K562 (cell line): ENCODE results near the gene GTF3C6. TPM values are rescaled to one million over a fixed set of nuclear protein-coding genes. Genes with fewer than 3 reads are reported as not detected.

Experiments used
- ATF1 ChIP-seq, 2 experiments: fragments of 450-650 bp in 1 of 2; IDR thresholded peaks; 2 replicates each; pipeline ENCODE4 v1.6.1; 2016; ENCODE audit warnings: missing compliant biosample characterization in 1 of 2, missing genetic modification characterization in 1 of 2
- CBFB ChIP-seq: sonication (generic); formaldehyde crosslinking; IDR thresholded peaks from 2 replicates; pipeline ENCODE4 v1.4.0; 2020; ENCODE audit warnings: mild to moderate bottlenecking, missing genetic modification reagents
- CHD1 ChIP-seq: fragments of 200-600 bp; sonication (generic); IDR thresholded peaks from one replicate; pipeline ENCODE4 v1.6.1; 2012; ENCODE audit warnings: mild to moderate bottlenecking, moderate library complexity, low read length, inconsistent platforms
- E2F3 ChIP-seq: fragments of 250-450 bp; sonication (Bioruptor Pico); IDR thresholded peaks from 2 replicates; pipeline ENCODE4 v1.4.0; 2020; ENCODE audit warnings: mild to moderate bottlenecking
- GMEB1 ChIP-seq: fragments of 250-450 bp; sonication (Bioruptor Pico); IDR thresholded peaks from 2 replicates; pipeline ENCODE4 v1.4.0; 2020; ENCODE audit warnings: mild to moderate bottlenecking
- HOXB6 ChIP-seq: fragments of 250-450 bp; sonication (Bioruptor Pico); IDR thresholded peaks from 2 replicates; pipeline ENCODE4 v1.5.1; 2022; ENCODE audit warnings: mild to moderate bottlenecking, borderline replicate concordance
- IFI16 ChIP-seq: fragments of 250-450 bp; sonication (Bioruptor Pico); IDR thresholded peaks from 2 replicates; pipeline ENCODE4 v2.1.2; 2022; ENCODE audit warnings: mild to moderate bottlenecking, inconsistent platforms
- MIER1 ChIP-seq: fragments of 450-650 bp; IDR thresholded peaks from 2 replicates; pipeline ENCODE4 v1.6.1; 2016; ENCODE audit warnings: antibody characterized with exemption, mild to moderate bottlenecking, low read depth
- NFRKB ChIP-seq: fragments of 450-650 bp; IDR thresholded peaks from 2 replicates; pipeline ENCODE4 v1.6.1; 2016; ENCODE audit warnings: low read depth
- NKRF ChIP-seq: fragments of 450-650 bp; IDR thresholded peaks from 2 replicates; pipeline ENCODE4 v1.6.1; 2016; ENCODE audit warnings: borderline replicate concordance
- SIN3A ChIP-seq, 2 experiments: fragments of 150-350 bp in 1 of 2; IDR thresholded peaks; 2 replicates each; pipeline ENCODE4 v1.6.1; 2011 to 2016; ENCODE audit warnings: borderline replicate concordance in 2 of 2, low read depth in 2 of 2, low read length in 2 of 2, mild to moderate bottlenecking in 2 of 2, moderate library complexity in 2 of 2; ENCODE audit not compliant: control insufficient read depth in 1 of 2
- TAF9B ChIP-seq: fragments of 450-650 bp; IDR thresholded peaks from 2 replicates; pipeline ENCODE4 v1.6.1; 2018; ENCODE audit warnings: mild to moderate bottlenecking; ENCODE audit not compliant: partially characterized antibody
- ZNF239 ChIP-seq: fragments of 250-450 bp; sonication (Bioruptor Pico); IDR thresholded peaks from 2 replicates; pipeline ENCODE4 v1.4.0; 2020; ENCODE audit warnings: mild to moderate bottlenecking
- ZNF316 ChIP-seq: fragments of 450-650 bp; IDR thresholded peaks from 2 replicates; pipeline ENCODE4 v1.6.1; 2016
- ZNF609 ChIP-seq: sonication (generic); formaldehyde crosslinking; IDR thresholded peaks from 2 replicates; pipeline ENCODE4 v1.8.1; 2023; ENCODE audit warnings: missing genetic modification reagents, mild to moderate bottlenecking, borderline replicate concordance
- ZNF740 ChIP-seq, 3 experiments: fragments of 200-800 bp in 1 of 3; sonication (Bioruptor generic) in 1 of 3; sonication (generic) in 1 of 3; formaldehyde crosslinking in 1 of 3; IDR thresholded peaks; 2 replicates each; pipeline versions ENCODE4 v1.6.1 to v1.8.0; 2016 to 2022; ENCODE audit warnings: mild to moderate bottlenecking in 2 of 3, missing compliant biosample characterization in 2 of 3, missing genetic modification characterization in 2 of 3, missing genetic modification reagents in 1 of 3
- polyA plus RNA-seq, 8 experiments: library from polyadenylated mRNA; depleted of rRNA in 4 of 8; stranded (reverse) in 5 of 8; unstranded in 3 of 8; fragments of >200 nt; fragmentation: Nextera tagmentation in 2 of 8; fragmentation: Illumina TruSeq in 1 of 8; extraction: Ambion mirVana in 2 of 8; extraction: Trizol in 1 of 8; gene quantifications; 2 replicates each; pipeline versions ENCODE4 v1.2.1 to v1.2.3, GENCODE V29; 2011 to 2014; ENCODE audit warnings: inconsistent platforms in 1 of 8, missing spikeins in 1 of 8
- total RNA-seq, 7 experiments: library from RNA; depleted of rRNA in 6 of 7; stranded (reverse); fragments of >200 nt in 6 of 7; fragmentation: Illumina TruSeq in 2 of 7; extraction: Trizol in 2 of 7; gene quantifications; 2 replicates each; pipeline versions ENCODE4 v1.2.1 to v1.2.3, GENCODE V29; 2011 to 2021; ENCODE audit warnings: low replicate concordance in 1 of 7

The GTF3C6 gene
- total and polyA plus RNA-seq, 9 of the 15 experiments (the other 6 are each of a cell fraction or from before 2014, with no cell fraction given), result 37.6 to 140 (median 111) TPM

GRCh38 chr6:110958329-110959192, at the start of gene GTF3C6 (continued):
- TF ChIP-seq ZNF609, result 0 out of 2 replicates have a peak, but pooled peaks have one; percentile 85
- TF ChIP-seq IFI16 (CRISPR knock-in tag), result no peak
- peak; percentile 98 for TF ChIP-seq TAF9B
- TF ChIP-seq ZNF239 (CRISPR knock-in tag), result 0 out of 2 replicates have a peak, but pooled peaks have one; percentile 27
- peak; percentile 53 for TF ChIP-seq GMEB1 (CRISPR knock-in tag)
- TF ChIP-seq ATF1 (CRISPR knock-in tag; IDR thresholded peaks at IDR 0.05), result no peak
- peak; percentile 84 for TF ChIP-seq ATF1 (tag; IDR thresholded peaks at IDR 0.05)
- no peak for TF ChIP-seq ZNF316
- TF ChIP-seq ZNF740 (CRISPR knock-in tag; IDR thresholded peaks at IDR 0.05), result 0 out of 2 replicates have a peak, but pooled peaks have one; percentile 20
- no peak; a peak in 1 of 4 replicates for TF ChIP-seq ZNF740 (tag; IDR thresholded peaks at IDR 0.05)
- peak; percentile 61; the same call in 1 of the 2 replicates for TF ChIP-seq E2F3 (CRISPR knock-in tag)
- peak in 1 of 2 experiments; percentile 12; a peak in 1 of 4 replicates for TF ChIP-seq SIN3A (IDR thresholded peaks at IDR 0.05; ENCODE audit: borderline replicate concordance in 2 of 2, control insufficient read depth in 1 of 2, low read depth in 2 of 2, low read length in 2 of 2)
- TF ChIP-seq NKRF, result peak; percentile 60; the same call in 1 of the 2 replicates
- TF ChIP-seq NFRKB, result peak; percentile 99
- peak; percentile 58; the same call in 1 of the 2 replicates for TF ChIP-seq CBFB
- TF ChIP-seq HOXB6 (CRISPR knock-in tag), result no peak
- no peak for TF ChIP-seq MIER1
- peak; percentile 32 for TF ChIP-seq CHD1
